Gastroesophageal sphincter (tissue), 3 donors: ENCODE data around the gene CMSS1.

Source experiments
- POLR2AphosphoS5 ChIP-seq: sonication (generic); formaldehyde crosslinking; IDR thresholded peaks from one replicate; pipeline ENCODE4 v1.6.1; 2017; ENCODE audit warnings: antibody characterized with exemption
- TF ChIP-seq, protein P1 (sequence below), 4 experiments: fragments of 200-600 bp in 2 of 4; fragments of 450-650 bp in 2 of 4; sonication (generic) in 1 of 4; IDR thresholded peaks; one replicate each; pipeline ENCODE4 v1.5.1; 2017 to 2019; ENCODE audit warnings: antibody characterized with exemption in 4 of 4, mild to moderate bottlenecking in 2 of 4, moderate library complexity in 2 of 4

DNA sequence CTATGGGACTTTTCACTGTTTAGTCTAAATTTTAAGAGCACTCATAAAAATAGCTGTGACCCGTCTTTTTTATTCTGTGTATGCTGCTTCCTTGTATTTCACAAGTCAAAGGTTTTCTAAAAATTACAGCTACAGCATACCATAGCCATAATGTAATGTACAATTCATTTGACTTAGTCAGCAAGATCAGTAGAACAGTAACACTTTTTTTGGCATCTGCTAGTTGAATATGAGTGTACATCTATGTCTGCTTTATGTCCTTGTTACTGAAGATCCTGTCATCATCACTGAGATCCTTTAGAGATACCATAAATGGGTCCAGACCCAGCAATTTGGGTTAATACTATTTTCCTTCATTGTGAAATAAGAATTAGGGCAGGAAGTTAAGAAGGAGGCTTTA, 42.2 kb downstream of the CMSS1 start:
- TF ChIP-seq POLR2AphosphoS5 = peak; percentile 94
- TF ChIP-seq, protein P1, sequence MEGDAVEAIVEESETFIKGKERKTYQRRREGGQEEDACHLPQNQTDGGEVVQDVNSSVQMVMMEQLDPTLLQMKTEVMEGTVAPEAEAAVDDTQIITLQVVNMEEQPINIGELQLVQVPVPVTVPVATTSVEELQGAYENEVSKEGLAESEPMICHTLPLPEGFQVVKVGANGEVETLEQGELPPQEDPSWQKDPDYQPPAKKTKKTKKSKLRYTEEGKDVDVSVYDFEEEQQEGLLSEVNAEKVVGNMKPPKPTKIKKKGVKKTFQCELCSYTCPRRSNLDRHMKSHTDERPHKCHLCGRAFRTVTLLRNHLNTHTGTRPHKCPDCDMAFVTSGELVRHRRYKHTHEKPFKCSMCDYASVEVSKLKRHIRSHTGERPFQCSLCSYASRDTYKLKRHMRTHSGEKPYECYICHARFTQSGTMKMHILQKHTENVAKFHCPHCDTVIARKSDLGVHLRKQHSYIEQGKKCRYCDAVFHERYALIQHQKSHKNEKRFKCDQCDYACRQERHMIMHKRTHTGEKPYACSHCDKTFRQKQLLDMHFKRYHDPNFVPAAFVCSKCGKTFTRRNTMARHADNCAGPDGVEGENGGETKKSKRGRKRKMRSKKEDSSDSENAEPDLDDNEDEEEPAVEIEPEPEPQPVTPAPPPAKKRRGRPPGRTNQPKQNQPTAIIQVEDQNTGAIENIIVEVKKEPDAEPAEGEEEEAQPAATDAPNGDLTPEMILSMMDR (IDR thresholded peaks at IDR 0.05) = no peak
